A673 (cell line): ENCODE data around the gene FRMD4A. TPM values are rescaled to one million over a fixed set of nuclear protein-coding genes. Genes with fewer than 3 reads are reported as not detected.

Source experiments
- BruUV-seq: library from RNA; stranded (reverse); fragments of 400-500 nt; replicated peaks from 2 replicates; lab custom pipeline; 2021; lab: Mats Ljungman, UMichigan
- CTCF ChIA-PET: fragments of 300-600 bp; sonication (Branson Sonifier 250); formaldehyde crosslinking; loops from one replicate; lab custom pipeline; 2022; ENCODE audit warnings: antibody characterized with exemption; lab: Charles Lee
- POLR2A ChIA-PET: fragments of 300-600 bp; sonication (Branson Sonifier 250); formaldehyde crosslinking; loops from one replicate; lab custom pipeline; 2022; ENCODE audit warnings: antibody characterized with exemption; ENCODE audit not compliant: low non-redundant PET; lab: Charles Lee
- DNase-seq: peaks from one replicate; pipeline ENCODE4 v3.0.0-alpha.2; 2015; ENCODE audit warnings: low spot score
- H3K27ac ChIP-seq: fragments of 200-600 bp; sonication (generic); 2 replicates; pipeline ENCODE4 v1.5.1; 2016; ENCODE audit warnings: mixed run types, low read depth, mild to moderate bottlenecking, mixed read lengths, antibody characterized with exemption, low read length; ENCODE audit not compliant: poor library complexity, severe bottlenecking
- H3K27me3 ChIP-seq: fragments of 200-600 bp; sonication (generic); replicated peaks from 2 replicates; pipeline ENCODE4 v1.6.1; 2017; ENCODE audit warnings: mixed run types, low read depth, mild to moderate bottlenecking, mixed read lengths, antibody characterized with exemption, low read length; ENCODE audit not compliant: insufficient read depth, poor library complexity
- H3K36me3 ChIP-seq: fragments of 200-600 bp; sonication (generic); 2 replicates; pipeline ENCODE4 v1.6.1; 2016; ENCODE audit warnings: mixed run types, mild to moderate bottlenecking, mixed read lengths, antibody characterized with exemption, low read length; ENCODE audit not compliant: insufficient read depth, poor library complexity, severe bottlenecking
- H3K4me1 ChIP-seq: fragments of 200-600 bp; sonication (generic); 2 replicates; pipeline ENCODE4 v1.6.1; 2017; ENCODE audit warnings: mixed run types, mild to moderate bottlenecking, mixed read lengths, antibody characterized with exemption, low read length; ENCODE audit not compliant: insufficient read depth, poor library complexity, severe bottlenecking
- H3K4me3 ChIP-seq: fragments of 200-600 bp; sonication (generic); 2 replicates; pipeline ENCODE4 v1.5.1; 2016; ENCODE audit warnings: low read depth, mixed run types, mild to moderate bottlenecking, mixed read lengths, low read length; ENCODE audit not compliant: poor library complexity, severe bottlenecking
- H3K9me3 ChIP-seq: fragments of 200-600 bp; sonication (generic); 2 replicates; pipeline ENCODE4 v1.6.1; 2016; ENCODE audit warnings: mixed run types, low read depth, mild to moderate bottlenecking, mixed read lengths, antibody characterized with exemption, low read length; ENCODE audit not compliant: poor library complexity, severe bottlenecking
- EZH2 ChIP-seq: fragments of 200-600 bp; sonication (generic); IDR thresholded peaks from 2 replicates; pipeline ENCODE4 v1.6.1; 2017; ENCODE audit warnings: borderline replicate concordance, low read depth, mild to moderate bottlenecking, mixed read lengths, antibody characterized with exemption, low read length; ENCODE audit not compliant: poor library complexity, severe bottlenecking
- intact Hi-C: fragments of 100-400 bp; cut with micrococcal nuclease; formaldehyde crosslinking; loops from one replicate; pipeline ENCODE4 v1.10.0; 2022; ENCODE audit not compliant: unreplicated experiment
- total RNA-seq: library from RNA; stranded (reverse); gene quantifications from 2 replicates; pipeline ENCODE4 v1.2.3, GENCODE V29; 2021
- TF ChIP-seq, protein P1 (sequence below): fragments of 300-800, 200-600 bp; sonication (generic); conservative IDR thresholded peaks from 2 replicates; pipeline ENCODE4 v1.5.1; 2017; ENCODE audit warnings: low read depth, mild to moderate bottlenecking, antibody characterized with exemption, low read length, moderate library complexity, mixed read lengths

FRMD4A gene
- total RNA-seq, 1 experiment from 2014 or later: 26.3 TPM

DNA sequence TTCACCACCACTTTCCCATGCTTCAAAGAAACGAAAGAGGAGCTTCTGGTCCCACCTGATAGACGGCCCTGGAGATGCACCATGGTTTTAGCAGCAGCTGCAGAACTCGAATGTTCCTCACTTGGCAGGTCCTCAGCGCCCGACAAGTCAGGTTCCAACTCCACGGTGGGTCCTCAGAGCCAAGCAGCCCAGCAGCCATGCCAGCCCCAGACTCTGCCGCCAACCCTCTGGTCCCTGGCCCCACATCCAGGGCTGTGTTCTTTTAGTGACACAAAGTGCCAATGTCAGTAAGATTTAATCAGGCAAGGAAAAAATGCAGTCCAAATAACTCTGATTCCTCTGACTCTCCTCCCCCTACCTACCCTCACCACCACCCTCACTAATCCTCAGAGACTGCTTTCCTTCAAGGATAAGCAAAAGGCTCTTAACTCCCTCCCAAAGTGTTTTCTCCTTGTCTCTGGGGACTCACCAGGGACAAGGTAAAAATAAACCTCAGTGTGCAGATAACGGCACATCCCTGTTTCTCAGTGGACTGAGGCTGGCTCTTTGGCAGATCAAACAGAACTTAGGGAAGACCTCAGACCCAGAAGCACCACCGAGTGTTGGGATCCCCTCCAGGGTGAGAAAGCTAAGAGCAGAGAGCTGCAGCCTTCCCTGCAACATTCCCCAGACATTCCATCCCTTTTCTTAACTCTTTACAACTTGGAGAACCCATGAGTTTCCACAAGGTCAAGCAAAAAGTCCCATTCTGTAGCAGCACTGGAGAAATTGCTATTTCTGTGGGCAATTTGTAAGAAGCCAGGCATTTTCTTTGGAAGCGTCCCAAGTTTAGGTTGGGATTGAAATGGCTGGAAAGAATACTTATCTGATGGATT is 358.9 kb downstream of the FRMD4A start:
- Histone ChIP-seq H3K36me3 (no peaks in the 10 kb centered on the region), H3K4me3 (no peak overlapping the region), H3K27ac (no peak overlapping the region), H3K4me1 (no peaks in the 10 kb centered on the region), H3K9me3 (no peaks in the 10 kb centered on the region), H3K27me3 (no peaks in the 10 kb centered on the region)
- intact Hi-C loops: no loop called here
- CTCF ChIA-PET: no interaction called here
- no peak for DNase-seq
- TF ChIP-seq EZH2: no peak
- TF ChIP-seq, protein P1, sequence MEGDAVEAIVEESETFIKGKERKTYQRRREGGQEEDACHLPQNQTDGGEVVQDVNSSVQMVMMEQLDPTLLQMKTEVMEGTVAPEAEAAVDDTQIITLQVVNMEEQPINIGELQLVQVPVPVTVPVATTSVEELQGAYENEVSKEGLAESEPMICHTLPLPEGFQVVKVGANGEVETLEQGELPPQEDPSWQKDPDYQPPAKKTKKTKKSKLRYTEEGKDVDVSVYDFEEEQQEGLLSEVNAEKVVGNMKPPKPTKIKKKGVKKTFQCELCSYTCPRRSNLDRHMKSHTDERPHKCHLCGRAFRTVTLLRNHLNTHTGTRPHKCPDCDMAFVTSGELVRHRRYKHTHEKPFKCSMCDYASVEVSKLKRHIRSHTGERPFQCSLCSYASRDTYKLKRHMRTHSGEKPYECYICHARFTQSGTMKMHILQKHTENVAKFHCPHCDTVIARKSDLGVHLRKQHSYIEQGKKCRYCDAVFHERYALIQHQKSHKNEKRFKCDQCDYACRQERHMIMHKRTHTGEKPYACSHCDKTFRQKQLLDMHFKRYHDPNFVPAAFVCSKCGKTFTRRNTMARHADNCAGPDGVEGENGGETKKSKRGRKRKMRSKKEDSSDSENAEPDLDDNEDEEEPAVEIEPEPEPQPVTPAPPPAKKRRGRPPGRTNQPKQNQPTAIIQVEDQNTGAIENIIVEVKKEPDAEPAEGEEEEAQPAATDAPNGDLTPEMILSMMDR: no peak
- BruUV-seq: no TSS peak
- POLR2A ChIA-PET: no interaction called here

DNA sequence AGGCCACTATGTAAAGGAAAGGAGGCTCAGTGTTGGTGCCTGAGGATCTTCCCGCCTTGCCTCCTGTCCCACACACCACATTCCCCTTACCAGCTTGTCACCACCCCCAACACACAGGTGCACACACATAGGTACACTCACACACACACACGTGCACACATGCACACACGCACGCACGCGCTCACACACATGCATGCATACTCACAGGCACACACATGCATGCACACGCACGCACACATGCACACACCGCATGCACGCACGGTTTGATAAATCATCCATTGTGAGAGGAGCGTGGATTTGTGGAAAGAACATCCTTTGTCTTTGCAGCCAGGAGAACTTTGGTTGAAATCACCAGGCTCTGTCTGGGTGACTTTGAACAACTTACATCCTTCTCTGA is 359.8 kb downstream of the FRMD4A start:
- CTCF ChIA-PET: no interaction called here
- POLR2A ChIA-PET: no interaction called here

DNA sequence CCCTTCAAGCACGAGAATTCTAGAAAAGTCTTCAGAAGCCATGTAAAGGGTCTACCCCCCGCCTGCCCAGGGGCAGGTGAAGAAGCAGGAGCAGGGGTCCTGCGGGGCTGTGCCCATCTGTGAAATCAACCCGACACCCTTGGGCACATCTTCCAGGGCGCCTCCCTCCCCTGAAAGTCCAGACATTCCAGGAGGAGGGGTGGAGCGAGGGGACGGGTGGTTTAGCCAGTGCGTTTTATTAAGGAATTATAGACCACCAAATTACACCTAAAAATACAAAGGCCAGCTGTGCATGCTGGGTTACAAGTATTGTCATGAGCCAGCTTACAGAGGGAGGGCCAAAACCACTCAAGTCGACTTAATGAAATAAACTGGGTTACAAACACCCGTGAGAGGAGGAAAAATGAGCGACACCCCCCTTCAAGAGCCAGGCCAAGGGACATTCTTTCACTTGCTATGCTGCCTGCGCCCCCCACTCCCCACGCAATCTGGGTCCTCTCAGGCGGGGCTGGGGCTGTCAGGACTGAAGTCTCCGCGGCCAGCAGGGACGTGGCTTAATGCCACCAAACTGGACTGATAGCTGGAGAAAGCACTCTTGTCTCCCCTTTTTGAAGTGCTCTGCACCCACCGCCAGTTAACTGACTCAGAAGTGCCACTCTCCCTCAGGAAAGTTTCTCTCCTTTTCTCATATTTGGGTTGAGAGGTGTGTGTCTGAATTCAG is 360.3 kb downstream of the FRMD4A start:
- no peak overlapping the region for H3K27ac ChIP-seq
- ChIA-PET CTCF (no interaction called here), POLR2A (no interaction called here)
- no peak for DNase-seq
- H3K9me3 ChIP-seq: no peaks in the 10 kb centered on the region
- H3K36me3 ChIP-seq: no peaks in the 10 kb centered on the region
- no TSS peak for BruUV-seq
- intact Hi-C loops: no loop called here
- H3K4me3 ChIP-seq: no peak overlapping the region
- no peaks in the 10 kb centered on the region for H3K4me1 ChIP-seq
- TF ChIP-seq, protein P1: no peak
- TF ChIP-seq EZH2: no peak
- H3K27me3 ChIP-seq: no peaks in the 10 kb centered on the region

More for the DNA sequence above, 359.8 kb downstream of the FRMD4A start:
- TF ChIP-seq, protein P1: no peak
- no peak for TF ChIP-seq EZH2
- no peak for DNase-seq
- Histone ChIP-seq H3K27ac (no peak overlapping the region), H3K36me3 (no peaks in the 10 kb centered on the region), H3K27me3 (no peaks in the 10 kb centered on the region), H3K4me1 (no peaks in the 10 kb centered on the region), H3K9me3 (no peaks in the 10 kb centered on the region), H3K4me3 (no peak overlapping the region)
- intact Hi-C loops: no loop called here
- BruUV-seq: no TSS peak
